Thoracic aorta (tissue), 2 donors: Measurements from ENCODE around the gene KLHDC3. TPM values are rescaled to one million over a fixed set of nuclear protein-coding genes. Genes with fewer than 3 reads are reported as not detected.

Source experiments
- ATAC-seq: fragments of 150-250 bp; one replicate; pipeline ENCODE4 v1.8.0; 2017; ENCODE audit warnings: low read depth; ENCODE audit not compliant: insufficient number of reproducible peaks, low FRiP score
- DNase-seq: peaks from one replicate; pipeline ENCODE4 v3.0.0-alpha.2; 2020; ENCODE audit warnings: low spot score
- H3K27ac ChIP-seq, 2 donors: fragments of 200-600 bp; sonication (generic); 1 replicate in 1 of 2; 2 replicates in 1 of 2; pipeline ENCODE4 v1.5.1; 2016; ENCODE audit warnings: mild to moderate bottlenecking in 2 of 2, moderate library complexity in 2 of 2
- H3K27me3 ChIP-seq: fragments of 200-600 bp; sonication (generic); replicated peaks from 2 replicates; pipeline ENCODE4 v1.6.0; 2016; ENCODE audit warnings: mild to moderate bottlenecking; ENCODE audit not compliant: insufficient read depth
- H3K36me3 ChIP-seq: fragments of 200-600 bp; sonication (generic); one replicate; pipeline ENCODE4 v1.5.1; 2016
- H3K4me1 ChIP-seq, 2 donors: fragments of 200-600 bp; sonication (generic); 1 replicate in 1 of 2; 2 replicates in 1 of 2; pipeline versions ENCODE4 v1.5.1 to v1.6.0; 2016; ENCODE audit warnings: low read depth in 2 of 2, mild to moderate bottlenecking in 1 of 2; ENCODE audit not compliant: control insufficient read depth in 1 of 2
- H3K4me3 ChIP-seq: fragments of 200-600 bp; sonication (generic); 2 replicates; pipeline ENCODE4 v1.5.1; 2016; ENCODE audit warnings: mild to moderate bottlenecking
- H3K9me3 ChIP-seq: fragments of 200-600 bp; sonication (generic); 2 replicates; pipeline ENCODE4 v1.5.1; 2016
- CTCF ChIP-seq: fragments of 200-600 bp; sonication (generic); IDR thresholded peaks from one replicate; pipeline ENCODE4 v1.5.1; 2019; ENCODE audit warnings: antibody characterized with exemption
- total RNA-seq, 2 donors: library from RNA; depleted of rRNA; stranded (reverse); fragments of >200 nt; gene quantifications; one replicate each; pipeline versions ENCODE4 v1.1.0 to v1.2.3, GENCODE V29; 2016

KLHDC3 gene
- total RNA-seq, 2 donors from 2014 or later: 87.3 to 105 TPM

- peak; percentile 9 for TF ChIP-seq CTCF
- peak within 1 kb of the TSS; percentile 90 for H3K4me3 ChIP-seq
- DNase-seq (peak; percentile 97), ATAC-seq (peak; percentile 98)
- no peaks in the 10 kb centered on the region for H3K9me3 ChIP-seq
- H3K36me3 ChIP-seq: peaks cover 4% of the 10 kb centered on the region
- H3K27me3 ChIP-seq: no peaks in the 10 kb centered on the region
- peaks cover 36 to 61% of the 10 kb centered on the region in 2 donors for H3K4me1 ChIP-seq
- peak within 1 kb of the TSS; percentile 76 to 88 for H3K27ac ChIP-seq
Measured at GRCh38 chr6:42984001-42984923, 29.8 kb upstream of the KLHDC3 start, which contains the start of gene PPP2R5D. TSS of gene PPP2R5D (plus strand) at chr6:42984570. CDS start at chr6:42984678, 108 bp downstream.

DNA sequence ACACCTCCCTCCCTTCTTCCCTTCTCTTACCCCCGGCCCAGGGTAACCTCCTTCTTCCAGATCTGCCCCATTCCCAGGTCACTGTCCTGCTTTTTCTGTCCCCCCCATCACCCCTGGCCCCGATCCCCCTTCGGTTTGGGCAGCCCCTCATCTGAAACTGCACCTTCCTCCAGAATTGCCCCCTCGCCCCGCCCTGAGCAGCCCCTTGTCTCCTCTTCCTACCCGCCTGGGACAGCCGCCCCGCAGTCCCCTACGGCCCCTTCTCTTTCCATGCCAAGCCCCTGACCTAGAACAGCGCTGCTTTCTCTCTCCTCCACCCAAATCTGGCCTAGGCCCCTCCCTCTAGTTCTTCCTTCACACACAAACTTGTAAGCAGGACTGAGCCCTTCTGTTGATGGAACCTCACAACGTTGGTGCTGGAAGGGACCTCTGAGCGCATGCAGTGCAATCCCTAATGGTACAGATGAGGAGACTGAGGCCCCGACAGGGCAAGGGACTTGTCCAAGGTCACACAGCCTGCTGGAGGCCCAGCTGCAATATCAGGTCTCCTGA, 29.0 kb upstream of the KLHDC3 start:
- ATAC-seq (no peak), DNase-seq (no peak)
- peaks cover 32 to 53% of the 10 kb centered on the region in 2 donors for H3K4me1 ChIP-seq
- TF ChIP-seq CTCF: no peak
- H3K27me3 ChIP-seq: no peaks in the 10 kb centered on the region
- no peaks in the 10 kb centered on the region for H3K9me3 ChIP-seq
- H3K36me3 ChIP-seq: peaks cover 11% of the 10 kb centered on the region
- H3K4me3 ChIP-seq: peak overlapping the region; percentile 90
- H3K27ac ChIP-seq: peak overlapping the region; percentile 76 to 79

DNA sequence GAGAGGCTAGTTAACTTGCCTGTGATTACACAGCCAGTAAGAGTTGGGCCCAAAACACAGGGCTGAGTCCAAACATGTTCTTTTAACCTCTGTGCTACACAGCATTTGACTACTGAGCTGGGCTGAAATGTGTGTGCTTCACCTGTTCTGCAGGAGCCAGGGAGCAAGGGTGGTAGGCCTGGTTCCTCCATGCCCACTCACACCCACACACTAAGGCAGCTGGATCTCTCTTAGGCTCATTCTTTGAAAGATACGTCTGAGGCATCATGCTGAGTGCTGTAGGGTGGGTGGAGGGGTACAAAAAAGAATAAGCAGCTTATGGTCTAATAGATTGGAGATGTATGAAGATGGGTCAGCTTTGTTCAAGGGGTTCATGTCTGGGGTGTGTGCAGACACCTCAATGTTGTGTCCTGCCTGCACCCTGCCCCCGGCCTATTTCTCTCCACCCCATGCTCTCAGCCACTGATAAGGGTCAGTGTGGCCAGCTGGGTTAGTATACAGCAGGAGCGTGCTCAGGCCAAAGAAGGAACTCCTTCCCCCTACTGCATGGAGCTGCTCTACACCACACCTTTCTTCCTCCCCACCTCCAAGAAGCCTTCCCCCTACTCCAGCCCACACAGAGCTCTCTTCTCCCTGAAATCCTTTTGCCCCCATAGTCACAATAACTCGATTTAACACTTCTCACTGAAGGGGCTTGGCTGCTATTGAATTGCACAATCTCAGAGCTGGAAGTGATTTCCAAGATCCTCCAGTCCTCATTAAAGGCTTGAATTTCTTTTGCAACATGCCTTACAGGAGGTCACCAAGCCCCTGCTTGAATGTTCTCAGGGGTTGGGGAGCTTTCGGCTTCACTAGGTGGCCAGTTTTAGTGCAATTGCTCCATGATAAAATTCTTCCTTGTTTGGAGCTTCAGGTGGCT, 26.3 kb upstream of the KLHDC3 start:
- no peak for DNase-seq
- no peak for ATAC-seq
- Histone ChIP-seq H3K36me3 (peaks cover 16% of the 10 kb centered on the region), H3K27ac (no peak overlapping the region), H3K27me3 (no peaks in the 10 kb centered on the region), H3K9me3 (no peaks in the 10 kb centered on the region), H3K4me1 (peaks cover 32 to 50% of the 10 kb centered on the region in 2 donors), H3K4me3 (no peak overlapping the region)
- no peak for TF ChIP-seq CTCF

- DNase-seq (no peak), ATAC-seq (no peak)
- Histone ChIP-seq H3K27ac (no peak overlapping the region), H3K36me3 (peaks cover 16% of the 10 kb centered on the region), H3K9me3 (no peaks in the 10 kb centered on the region), H3K4me1 (peaks cover 30 to 44% of the 10 kb centered on the region in 2 donors), H3K4me3 (no peak overlapping the region), H3K27me3 (no peaks in the 10 kb centered on the region)
- no peak for TF ChIP-seq CTCF
Measured at GRCh38 chr6:42988486-42989020, 25.5 kb upstream of the KLHDC3 start.
